DMS53 treated with DMSO at 0.1 percent for 48 hours (cell line): ENCODE measurements around the gene ACAN.

Source experiments
- DNase-seq: peaks from one replicate; lab custom pipeline; 2025; ENCODE audit not compliant: unreplicated experiment; lab: John Stamatoyannopoulos, UW

ACAN gene

GRCh38 chr15:88900982-88901418 is 97.8 kb downstream of the ACAN start:
- DNase-seq, result no peak

GRCh38 chr15:88901508-88902220 is 98.4 kb downstream of the ACAN start:
- DNase-seq, result no peak

GRCh38 chr15:88902221-88902835 is 99.1 kb downstream of the ACAN start:
- no peak for DNase-seq

- DNase-seq, result no peak
These were observed 99.6 kb downstream of the ACAN start for GRCh38 chr15:88902846-88903245.

GRCh38 chr15:88904257-88904623 is 101.0 kb downstream of the ACAN start:
- DNase-seq, result no peak

GRCh38 chr15:88904624-88905327 is 101.5 kb downstream of the ACAN start:
- peak; percentile 32 for DNase-seq

- no peak for DNase-seq
These were observed 102.3 kb downstream of the ACAN start for GRCh38 chr15:88905576-88905975.

GRCh38 chr15:88906130-88906529 is 102.9 kb downstream of the ACAN start:
- no peak for DNase-seq

GRCh38 chr15:88906551-88906950 is 103.3 kb downstream of the ACAN start:
- DNase-seq, result no peak

- no peak for DNase-seq
These were observed 103.9 kb downstream of the ACAN start for GRCh38 chr15:88907111-88907510.

GRCh38 chr15:88908123-88908522 is 104.9 kb downstream of the ACAN start:
- DNase-seq, result no peak

- DNase-seq, result no peak
These were observed 105.7 kb downstream of the ACAN start for GRCh38 chr15:88908697-88909621.

- DNase-seq, result no peak
These were observed 107.0 kb downstream of the ACAN start for GRCh38 chr15:88909956-88910831.

GRCh38 chr15:88911766-88912118 is 108.5 kb downstream of the ACAN start:
- no peak for DNase-seq

- DNase-seq, result no peak
These were observed 109.3 kb downstream of the ACAN start for GRCh38 chr15:88912500-88912921.

GRCh38 chr15:88913017-88913849 is 110.0 kb downstream of the ACAN start, which contains the start of gene MFGE8:
Gene MFGE8 (minus strand): TSS chr15:88913379. CDS start chr15:88913319, 60 bp downstream.
- no peak for DNase-seq

- DNase-seq, result no peak
These were observed 110.6 kb downstream of the ACAN start for GRCh38 chr15:88913850-88914169.

- no peak for DNase-seq
These were observed 112.1 kb downstream of the ACAN start for GRCh38 chr15:88915354-88915753.

- no peak for DNase-seq
These were observed 114.5 kb downstream of the ACAN start for GRCh38 chr15:88917760-88918159.
